Stimulated activated CD8-positive, alpha-beta memory T cell treated with anti-CD3 and anti-CD28 coated beads, Interleukin-7, amount 100 ng/mL, for 4 hours (primary cell): Measurements from ENCODE around the gene GRID1.
"Not testable (repeated sequence)": the region's sequence is repeated elsewhere in the genome, so short reads cannot be mapped to it uniquely, and the experiment has no call there.

Source experiments
- DNase-seq, 2 donors: peaks; one replicate each; pipeline ENCODE4 v3.0.0-alpha.2; 2020; ENCODE audit warnings: low read depth in 2 of 2

Gene GRID1

DNA sequence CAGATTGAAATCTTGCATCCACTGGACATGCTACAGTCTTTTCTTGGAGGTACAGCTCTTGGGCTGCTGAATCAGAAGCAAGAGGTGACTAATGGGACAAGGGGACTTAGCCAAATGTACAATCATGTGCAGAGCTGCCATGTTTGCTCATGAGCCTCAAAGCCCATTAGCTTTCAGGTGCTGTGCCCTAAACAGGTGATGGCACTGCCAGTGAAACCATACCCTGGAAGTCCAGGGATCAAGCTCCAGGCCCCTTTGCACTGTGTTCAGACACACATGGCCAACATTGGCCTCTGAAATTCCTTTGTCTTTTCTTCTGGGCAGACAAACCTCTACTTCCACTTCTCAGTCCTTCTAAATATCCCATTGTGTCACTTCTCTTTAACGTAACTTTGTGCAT, 328.2 kb downstream of the GRID1 start:
- no peak for DNase-seq

- no peak for DNase-seq
Observed at GRCh38 chr10:86037096-86037495, 329.5 kb downstream of the GRID1 start.

DNA sequence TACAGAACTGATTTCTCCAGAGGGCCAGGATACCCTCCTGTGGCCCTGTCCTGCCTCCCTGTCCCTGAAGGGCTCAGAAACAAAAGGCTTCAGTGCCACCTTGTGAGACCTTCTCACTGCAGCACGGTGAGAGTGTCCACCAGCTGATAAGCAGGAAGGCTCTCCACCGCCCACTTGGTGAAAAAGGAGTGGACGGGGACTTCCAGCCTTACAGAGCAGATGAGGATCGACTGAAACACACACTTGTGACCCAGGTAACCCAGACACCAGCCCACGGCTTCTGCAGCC, 330.1 kb downstream of the GRID1 start:
- no peak for DNase-seq

DNA sequence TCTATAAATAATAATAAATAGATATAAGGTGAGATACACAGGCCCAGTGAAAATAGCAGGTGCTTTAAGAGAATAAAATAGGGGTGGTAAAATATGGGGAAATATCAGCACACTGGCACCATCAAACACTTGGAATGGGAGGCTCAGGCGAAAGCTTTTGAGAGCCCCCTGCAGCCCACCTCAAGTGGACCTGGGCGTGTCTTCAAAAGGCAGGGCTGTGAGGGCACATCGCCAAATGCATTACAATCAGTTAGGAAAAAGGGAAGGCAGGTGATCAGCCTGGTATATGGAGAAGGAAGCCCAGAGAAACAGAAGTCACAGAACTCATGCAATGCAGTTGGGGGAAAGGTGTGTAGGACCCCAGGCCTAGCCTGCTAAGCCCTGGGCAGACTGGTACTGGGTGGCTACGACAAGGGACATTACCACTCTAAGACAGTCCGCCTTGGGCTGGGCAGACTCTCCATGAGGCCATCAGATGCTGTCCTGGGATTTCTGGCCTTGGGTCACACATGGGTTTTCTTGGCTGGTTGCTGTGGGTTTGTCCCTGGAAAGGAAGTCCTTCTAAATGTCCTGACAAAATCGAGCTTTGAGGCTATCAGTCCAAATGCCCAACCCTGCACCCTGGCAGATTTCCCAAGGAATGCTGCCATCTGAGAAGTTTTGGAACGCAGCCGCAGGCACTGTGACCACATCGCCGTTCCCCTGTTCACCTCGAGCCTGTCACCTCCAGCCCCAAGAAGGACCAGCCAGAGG, 330.6 kb downstream of the GRID1 start:
- DNase-seq, result no peak

- no peak for DNase-seq
Observed at GRCh38 chr10:86034710-86035109, 331.9 kb downstream of the GRID1 start.

- DNase-seq, result no peak
Observed at GRCh38 chr10:86033581-86033980, 333.0 kb downstream of the GRID1 start.

- not testable (repeated sequence) for DNase-seq
Observed at GRCh38 chr10:86032087-86032486, 334.5 kb downstream of the GRID1 start.

DNA sequence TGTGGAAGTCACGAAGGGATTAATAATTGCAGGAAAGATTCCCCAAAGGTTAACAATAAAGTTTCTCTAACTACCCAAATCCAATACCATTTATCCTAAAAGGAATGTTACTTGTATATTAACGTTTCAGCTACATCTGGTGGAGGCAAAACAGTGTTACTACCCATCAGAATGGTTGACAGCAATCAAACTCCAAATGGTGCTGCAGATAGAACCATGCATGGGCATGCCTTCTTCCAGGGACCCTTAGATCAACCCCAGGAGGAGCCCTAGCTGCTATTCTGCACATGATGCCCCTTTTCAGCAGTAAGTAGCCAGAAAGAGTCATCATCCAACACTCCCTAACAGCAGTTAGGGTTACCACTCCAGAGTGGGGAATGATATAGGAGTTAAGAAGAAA, 336.3 kb downstream of the GRID1 start:
- no peak for DNase-seq

DNA sequence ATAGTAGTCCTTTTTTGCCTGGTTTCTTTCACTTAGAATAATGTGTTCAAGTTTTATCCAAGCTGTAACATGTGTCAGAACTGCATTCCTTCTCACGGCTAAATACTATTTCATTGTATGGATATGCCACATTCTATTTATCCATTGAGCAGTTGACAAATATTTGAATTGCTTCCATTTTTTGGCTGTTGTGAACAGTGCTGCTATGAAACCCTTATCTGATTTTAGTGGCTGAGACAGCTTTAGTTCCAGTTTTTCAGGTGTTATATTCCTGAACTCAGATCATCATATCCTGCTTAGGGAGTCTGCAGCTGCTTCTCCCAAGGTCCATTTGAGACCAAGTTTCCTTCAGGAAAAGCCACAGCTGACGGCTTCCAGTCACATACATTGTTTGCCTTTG, 339.2 kb downstream of the GRID1 start:
- DNase-seq, result no peak

- no peak for DNase-seq
Observed at GRCh38 chr10:86025509-86025908, 341.1 kb downstream of the GRID1 start.

GRCh38 chr10:86024281-86025041, 342.1 kb downstream of the GRID1 start:
- DNase-seq, result no peak

GRCh38 chr10:86023931-86024280, 342.7 kb downstream of the GRID1 start:
- DNase-seq, result no peak

- DNase-seq, result no peak
Observed at GRCh38 chr10:86023336-86023735, 343.3 kb downstream of the GRID1 start.

DNA sequence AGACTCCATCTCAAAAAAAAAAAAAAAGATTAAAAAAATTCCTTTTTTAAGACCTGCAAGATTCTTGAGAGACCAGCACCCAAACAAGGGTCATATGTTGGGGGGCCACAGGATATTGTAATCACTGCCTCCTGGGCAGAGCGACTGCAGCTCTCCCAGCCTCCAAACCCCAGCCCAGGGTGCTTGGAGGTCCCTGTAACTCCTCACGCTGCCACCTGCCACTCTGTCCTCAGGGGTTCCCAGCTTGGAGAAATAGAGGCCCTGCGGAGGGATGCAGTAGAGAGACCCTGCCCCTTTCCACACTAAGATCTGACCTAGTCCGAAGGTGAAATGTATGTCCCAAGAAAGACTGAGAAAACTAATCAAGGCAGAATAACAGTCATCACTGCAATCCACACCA, 343.7 kb downstream of the GRID1 start:
- no peak for DNase-seq

- no peak for DNase-seq
Observed at GRCh38 chr10:86020134-86020533, 346.5 kb downstream of the GRID1 start.

- DNase-seq, result no peak
Observed at GRCh38 chr10:86019141-86019540, 347.5 kb downstream of the GRID1 start.

- DNase-seq, result no peak
Observed at GRCh38 chr10:86018735-86019058, 347.9 kb downstream of the GRID1 start.

GRCh38 chr10:86017841-86018734, 348.5 kb downstream of the GRID1 start:
- DNase-seq, result no peak

DNA sequence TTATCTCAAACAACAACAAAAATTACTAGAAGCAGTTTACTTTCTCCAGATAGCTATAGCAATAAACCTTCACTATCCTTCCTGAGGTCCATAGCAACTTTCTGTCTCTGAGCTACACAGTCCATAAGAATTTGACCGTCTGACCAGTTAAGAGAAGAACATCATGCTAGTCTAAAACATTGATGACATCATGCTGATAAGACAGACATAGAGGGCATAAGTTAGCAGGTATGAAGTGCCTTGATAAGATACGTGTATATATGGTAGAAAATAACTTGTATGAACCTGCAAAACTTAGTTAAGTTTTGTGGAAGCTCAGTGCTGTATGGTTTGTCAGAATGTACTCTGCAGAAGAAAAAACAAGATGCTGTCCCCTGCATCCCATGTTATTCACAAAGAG, 353.0 kb downstream of the GRID1 start:
- no peak for DNase-seq

GRCh38 chr10:86007171-86007570, 359.4 kb downstream of the GRID1 start:
- DNase-seq, result no peak

DNA sequence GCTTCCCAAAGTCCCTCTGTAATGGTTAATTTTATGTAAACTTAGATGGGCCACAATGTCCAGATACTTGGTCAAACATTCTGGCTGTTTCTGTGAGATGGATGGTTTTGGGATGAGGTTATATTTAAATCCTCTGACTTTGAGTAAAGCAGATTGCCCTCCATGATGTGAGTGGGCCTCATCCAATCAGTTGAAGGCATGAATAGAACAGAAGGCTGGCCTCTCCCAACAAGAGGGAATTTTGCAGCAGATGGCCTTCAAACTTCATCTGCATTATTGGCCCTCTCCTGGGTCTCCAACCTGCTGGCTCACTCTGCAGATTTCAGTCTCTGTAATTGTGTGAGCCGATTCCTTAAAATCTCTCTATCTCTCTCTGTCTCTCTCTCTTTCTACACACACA, 362.3 kb downstream of the GRID1 start:
- DNase-seq, result no peak

GRCh38 chr10:86003201-86003621, 363.4 kb downstream of the GRID1 start:
- DNase-seq, result no peak

- DNase-seq, result no peak
Observed at GRCh38 chr10:86001521-86001920, 365.1 kb downstream of the GRID1 start.
